SK-N-DZ (cell line): ENCODE results near the gene HEXB.
"Not testable (repeated sequence)": the region's sequence is repeated elsewhere in the genome, so short reads cannot be mapped to it uniquely, and the experiment has no call there.

Experiments used
- DNase-seq: peaks from one replicate; pipeline ENCODE4 v3.0.0-alpha.2; 2015; ENCODE audit warnings: low spot score
- small RNA-seq, 2 experiments: library from RNA; depleted of rRNA; stranded (forward); fragments of <200 nt; gene quantifications; one replicate each; pipeline ENCODE3, GENCODE V24; 2014

The HEXB gene

DNA sequence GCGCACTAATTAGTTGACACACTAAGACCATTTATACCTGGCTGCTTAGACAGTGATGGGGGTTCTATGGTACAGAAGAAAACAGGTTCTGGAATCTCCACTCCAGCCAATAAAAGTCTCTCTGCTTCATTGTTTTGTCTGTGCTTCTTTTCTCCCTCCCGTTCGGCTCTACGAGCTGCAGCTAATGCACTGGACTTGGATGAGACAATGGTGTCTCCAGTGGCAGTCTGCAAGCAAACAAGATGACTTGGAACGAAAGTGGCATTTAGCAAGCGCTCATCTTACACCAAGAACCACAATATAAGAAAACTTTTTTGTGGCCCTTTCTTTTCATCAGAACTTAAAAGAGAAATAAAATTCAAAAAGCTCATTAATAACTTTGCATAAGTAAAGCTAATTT is 51.7 kb downstream of the HEXB start:
- DNase-seq = no peak

DNA sequence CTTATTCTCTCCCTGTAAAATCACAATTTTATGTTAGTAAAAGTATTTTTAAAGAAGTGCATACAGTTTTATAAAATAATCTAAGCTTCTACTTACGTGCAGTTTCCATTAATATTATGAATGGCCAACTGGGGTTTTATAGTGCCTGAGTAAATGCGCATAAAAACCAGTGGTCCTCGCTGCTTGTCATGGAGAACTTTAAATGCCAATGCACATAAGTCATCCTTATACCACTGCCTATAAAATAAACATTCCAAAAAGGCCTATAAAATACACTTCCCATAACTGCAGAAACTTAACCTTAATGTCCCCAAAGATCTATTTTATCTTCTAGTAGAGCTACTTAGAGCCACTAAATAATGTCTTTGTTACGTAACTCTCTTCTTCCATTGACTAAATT is 53.4 kb downstream of the HEXB start:
- no peak for DNase-seq

- DNase-seq = not testable (repeated sequence)
These were observed 63.7 kb downstream of the HEXB start for GRCh38 chr5:74748742-74749141.

- DNase-seq = no peak
These were observed 76.2 kb downstream of the HEXB start for GRCh38 chr5:74761241-74761640.

- no peak for DNase-seq
These were observed 77.6 kb downstream of the HEXB start for GRCh38 chr5:74762599-74762998.

DNA sequence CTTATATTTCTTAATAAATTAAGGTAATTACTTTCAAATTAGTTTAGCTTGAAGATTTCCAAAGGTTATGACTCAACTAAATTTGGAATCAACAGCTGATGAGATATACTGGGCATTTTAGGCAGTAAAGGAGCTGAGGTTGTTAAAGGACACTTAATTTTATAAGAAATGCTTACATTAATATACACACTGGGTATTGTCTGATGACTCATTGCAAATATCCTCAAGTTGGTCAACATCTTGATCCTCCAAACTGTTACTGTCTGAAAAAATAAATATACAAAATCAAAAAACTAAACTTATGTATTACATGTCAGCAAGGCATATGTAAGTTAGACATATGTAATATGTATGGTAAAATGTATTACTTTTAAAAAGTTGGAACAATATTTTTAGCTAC is 78.5 kb downstream of the HEXB start:
- no peak for DNase-seq

- DNase-seq = no peak
These were observed 80.2 kb downstream of the HEXB start for GRCh38 chr5:74765201-74765600.

DNA sequence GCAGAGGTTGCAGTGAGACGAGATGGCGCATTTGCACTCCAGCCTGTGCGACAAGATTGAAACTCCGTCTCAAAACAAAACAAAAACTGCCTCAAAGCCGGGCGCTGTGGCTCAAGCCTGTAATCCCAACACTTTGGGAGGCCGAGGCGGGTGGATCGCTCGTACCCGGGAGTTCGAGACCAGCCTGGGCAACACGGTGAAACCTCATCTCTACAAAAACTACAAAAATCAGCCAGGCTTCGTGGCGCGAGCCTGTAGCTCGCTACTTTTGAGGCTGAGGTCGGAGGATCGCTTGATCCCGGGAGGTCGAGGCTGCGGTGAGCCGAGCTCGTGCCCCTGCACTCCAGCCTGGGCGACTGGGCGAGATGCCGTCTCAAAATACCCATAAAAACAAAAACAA is 80.9 kb downstream of the HEXB start:
- DNase-seq = no peak

DNA sequence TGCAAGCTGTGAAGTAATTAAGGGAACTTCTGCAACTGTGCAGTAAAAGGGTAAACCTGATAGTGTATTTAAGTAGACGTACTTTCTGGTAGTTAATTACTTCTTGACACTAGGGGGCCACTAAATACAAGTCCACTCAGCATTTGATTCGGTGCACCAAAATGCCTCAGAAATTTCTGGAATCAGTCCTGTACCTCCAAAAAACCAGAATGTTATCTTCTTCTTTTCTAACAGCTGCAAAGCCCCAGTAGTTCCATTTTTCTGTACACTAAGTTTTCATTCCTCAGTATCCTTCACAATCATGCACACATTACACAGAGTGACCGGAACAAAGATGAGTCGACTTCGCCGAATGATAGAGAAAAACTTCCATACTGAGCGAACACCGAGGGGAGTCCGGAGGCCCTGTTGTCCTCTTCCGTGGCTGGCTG is 81.4 kb downstream of the HEXB start:
- peak; percentile 22 for DNase-seq

- peak; percentile 93 for DNase-seq
These were observed 82.0 kb downstream of the HEXB start, which contains the start of the genes GFM2 and NSA2 for GRCh38 chr5:74766849-74767578. Gene GFM2 (minus strand): TSS chr5:74767117. CDS start chr5:74763742, 3,375 bp downstream. Gene NSA2 (plus strand): TSS chr5:74767249. CDS start chr5:74767361, 112 bp downstream.

DNA sequence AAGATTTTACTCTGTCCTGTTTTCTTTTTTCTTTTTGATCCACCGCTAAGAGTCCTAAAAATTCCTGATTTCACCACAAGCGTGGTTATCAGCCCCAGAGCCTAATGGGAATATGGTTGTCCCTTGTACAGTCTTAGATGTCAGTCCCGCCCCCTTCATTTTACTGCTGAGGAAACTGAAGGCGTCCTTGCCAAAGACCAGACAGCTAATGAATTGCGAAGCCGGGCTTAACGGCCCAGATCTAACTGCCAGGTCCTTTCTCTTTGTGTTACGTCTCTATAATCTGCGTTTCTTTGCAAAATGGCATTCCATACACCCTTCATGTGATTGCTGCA is 82.5 kb downstream of the HEXB start:
- no peak for DNase-seq

Small RNAs within 50 kb of the gene (small RNA-seq; reads per million reads assigned to genes)
- 0 reads per million in 2 experiments for gene RNU6-658P
